ENCODE data around the gene PTPRO.

PTPRO gene

DNA sequence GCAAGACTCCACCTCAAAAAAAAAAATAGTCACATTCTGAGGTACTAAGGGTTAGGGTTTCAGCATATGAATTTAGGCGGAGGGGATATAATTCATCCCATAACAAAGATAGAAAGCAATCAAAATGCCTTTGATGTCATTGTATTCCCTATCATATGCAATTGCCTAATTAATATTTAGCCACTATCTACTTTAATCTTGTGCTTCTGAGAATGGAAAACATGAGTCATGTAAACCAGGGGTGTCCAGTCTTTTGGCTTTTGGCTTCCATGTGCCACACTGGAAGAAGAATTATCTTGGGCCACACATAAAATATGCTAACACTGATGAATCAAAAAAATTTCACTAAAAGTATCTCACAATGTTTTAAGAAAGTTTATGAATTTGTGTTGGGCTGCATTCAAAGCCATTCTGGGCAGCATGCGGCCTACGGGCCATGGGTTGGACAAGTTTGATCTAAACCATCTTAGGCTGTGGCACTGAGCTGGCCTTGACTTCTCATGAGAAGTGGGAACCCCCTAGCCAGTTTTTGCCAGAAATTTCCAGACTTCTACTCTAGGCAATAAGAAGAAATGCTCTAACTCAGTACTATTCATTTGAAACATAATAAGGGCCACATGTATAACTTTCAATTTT is 219.8 kb downstream of the PTPRO start:
- H2AFZ ChIP-seq (ENCODE audit: low read depth, low read length, severe bottlenecking): no peak overlapping the region
- no peak overlapping the region for H3K27ac ChIP-seq (ENCODE audit: low read depth, low read length)
- H3K79me2 ChIP-seq (ENCODE audit: insufficient read depth, low read length): no peaks in the 10 kb centered on the region
- H3F3A ChIP-seq (ENCODE audit: insufficient read depth): no peaks in the 10 kb centered on the region
- no peaks in the 10 kb centered on the region for H3K9me2 ChIP-seq (replicated peaks; ENCODE audit: insufficient read depth, low read length)
- H3K9me3 ChIP-seq (ENCODE audit: insufficient read depth, low read length): no peaks in the 10 kb centered on the region
- no peaks in the 10 kb centered on the region for H3K27me3 ChIP-seq (ENCODE audit: low read length)
- H4K20me1 ChIP-seq (ENCODE audit: low read depth, low read length): no peaks in the 10 kb centered on the region
- no peaks in the 10 kb centered on the region for H3K36me3 ChIP-seq (ENCODE audit: low read length)
- TF ChIP-seq EZH2phosphoT487 (conservative IDR thresholded peaks at IDR 0.05; ENCODE audit: low read length): no peak
- no peak overlapping the region for H3K9ac ChIP-seq (ENCODE audit: low read length)
- no peak overlapping the region for H3K4me3 ChIP-seq (ENCODE audit: insufficient read depth, low read length, poor library complexity, severe bottlenecking)
- no peak overlapping the region for H3K4me2 ChIP-seq (ENCODE audit: low read depth, low read length, poor library complexity, severe bottlenecking)

DNA sequence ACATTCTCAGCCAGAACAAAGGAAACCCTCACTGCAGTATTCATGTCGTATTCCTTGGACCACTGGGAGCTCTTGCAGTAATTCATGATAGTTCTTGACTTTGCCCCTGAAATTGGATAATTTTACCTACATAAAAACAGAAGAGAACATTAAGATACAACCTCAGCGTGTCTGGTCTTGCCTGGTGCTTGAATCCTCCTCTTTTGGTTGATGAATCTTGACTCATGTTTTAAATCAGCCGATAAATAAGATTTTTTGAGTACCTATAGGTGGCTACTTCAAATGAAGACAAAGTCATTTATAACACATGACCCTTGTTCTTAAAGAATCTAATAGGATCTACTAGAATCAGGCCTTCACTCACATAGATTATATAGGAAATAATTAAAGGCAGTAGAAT is 221.0 kb downstream of the PTPRO start:
- no peaks in the 10 kb centered on the region for H3K9me3 ChIP-seq (ENCODE audit: insufficient read depth, low read length)
- no peak for TF ChIP-seq EZH2phosphoT487 (conservative IDR thresholded peaks at IDR 0.05; ENCODE audit: low read length)
- TF ChIP-seq, protein P1, sequence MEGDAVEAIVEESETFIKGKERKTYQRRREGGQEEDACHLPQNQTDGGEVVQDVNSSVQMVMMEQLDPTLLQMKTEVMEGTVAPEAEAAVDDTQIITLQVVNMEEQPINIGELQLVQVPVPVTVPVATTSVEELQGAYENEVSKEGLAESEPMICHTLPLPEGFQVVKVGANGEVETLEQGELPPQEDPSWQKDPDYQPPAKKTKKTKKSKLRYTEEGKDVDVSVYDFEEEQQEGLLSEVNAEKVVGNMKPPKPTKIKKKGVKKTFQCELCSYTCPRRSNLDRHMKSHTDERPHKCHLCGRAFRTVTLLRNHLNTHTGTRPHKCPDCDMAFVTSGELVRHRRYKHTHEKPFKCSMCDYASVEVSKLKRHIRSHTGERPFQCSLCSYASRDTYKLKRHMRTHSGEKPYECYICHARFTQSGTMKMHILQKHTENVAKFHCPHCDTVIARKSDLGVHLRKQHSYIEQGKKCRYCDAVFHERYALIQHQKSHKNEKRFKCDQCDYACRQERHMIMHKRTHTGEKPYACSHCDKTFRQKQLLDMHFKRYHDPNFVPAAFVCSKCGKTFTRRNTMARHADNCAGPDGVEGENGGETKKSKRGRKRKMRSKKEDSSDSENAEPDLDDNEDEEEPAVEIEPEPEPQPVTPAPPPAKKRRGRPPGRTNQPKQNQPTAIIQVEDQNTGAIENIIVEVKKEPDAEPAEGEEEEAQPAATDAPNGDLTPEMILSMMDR (IDR thresholded peaks at IDR 0.05; ENCODE audit: insufficient read depth, low read length, poor library complexity, severe bottlenecking): no peak
- no peak overlapping the region for H2AFZ ChIP-seq (ENCODE audit: low read depth, low read length, severe bottlenecking)
- no peak overlapping the region for H3K4me3 ChIP-seq (ENCODE audit: insufficient read depth, low read length, poor library complexity, severe bottlenecking)
- no peaks in the 10 kb centered on the region for H3K27me3 ChIP-seq (ENCODE audit: low read length)
- H3K79me2 ChIP-seq (ENCODE audit: insufficient read depth, low read length): no peaks in the 10 kb centered on the region
- H3F3A ChIP-seq (ENCODE audit: insufficient read depth): no peaks in the 10 kb centered on the region
- H3K36me3 ChIP-seq (ENCODE audit: low read length): no peaks in the 10 kb centered on the region
- H3K27ac ChIP-seq (ENCODE audit: low read depth, low read length): no peak overlapping the region
- H3K9me2 ChIP-seq (replicated peaks; ENCODE audit: insufficient read depth, low read length): no peaks in the 10 kb centered on the region
- no peak overlapping the region for H3K9ac ChIP-seq (ENCODE audit: low read length)
- no peak overlapping the region for H3K4me2 ChIP-seq (ENCODE audit: low read depth, low read length, poor library complexity, severe bottlenecking)
- no peaks in the 10 kb centered on the region for H4K20me1 ChIP-seq (ENCODE audit: low read depth, low read length)

DNA sequence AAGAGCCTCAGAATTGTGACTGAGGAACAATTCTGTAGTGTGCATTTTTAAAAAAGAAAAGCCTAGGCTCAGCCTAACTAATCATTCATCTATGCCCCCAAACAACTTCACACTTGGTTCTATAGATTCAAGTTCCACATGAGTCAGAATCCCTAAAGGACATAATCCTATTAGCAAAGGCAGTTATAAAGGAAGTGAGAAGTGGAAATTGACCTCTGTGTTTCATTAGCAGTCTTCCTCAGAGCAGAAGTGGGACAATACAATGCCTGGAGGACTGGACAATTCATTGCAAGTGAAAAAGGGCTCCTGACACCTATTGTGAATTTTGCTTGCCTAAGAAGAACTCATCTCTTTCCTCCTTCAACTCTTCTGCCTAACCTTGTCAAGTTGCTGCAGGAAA is 222.3 kb downstream of the PTPRO start:
- Histone ChIP-seq H3K4me3 (ENCODE audit: insufficient read depth, low read length, poor library complexity, severe bottlenecking) (no peak overlapping the region), H3K36me3 (ENCODE audit: low read length) (no peaks in the 10 kb centered on the region), H3K9ac (ENCODE audit: low read length) (no peak overlapping the region), H3K9me3 (ENCODE audit: insufficient read depth, low read length) (no peaks in the 10 kb centered on the region), H2AFZ (ENCODE audit: low read depth, low read length, severe bottlenecking) (no peak overlapping the region), H3K27me3 (ENCODE audit: low read length) (no peaks in the 10 kb centered on the region), H3K27ac (ENCODE audit: low read depth, low read length) (no peak overlapping the region), H3K4me2 (ENCODE audit: low read depth, low read length, poor library complexity, severe bottlenecking) (no peak overlapping the region), H3F3A (ENCODE audit: insufficient read depth) (no peaks in the 10 kb centered on the region), H3K9me2 (replicated peaks; ENCODE audit: insufficient read depth, low read length) (no peaks in the 10 kb centered on the region), H4K20me1 (ENCODE audit: low read depth, low read length) (no peaks in the 10 kb centered on the region), H3K79me2 (ENCODE audit: insufficient read depth, low read length) (no peaks in the 10 kb centered on the region)
- no peak for TF ChIP-seq EZH2phosphoT487 (conservative IDR thresholded peaks at IDR 0.05; ENCODE audit: low read length)
- TF ChIP-seq, protein P1 (IDR thresholded peaks at IDR 0.05; ENCODE audit: insufficient read depth, low read length, poor library complexity, severe bottlenecking): no peak

DNA sequence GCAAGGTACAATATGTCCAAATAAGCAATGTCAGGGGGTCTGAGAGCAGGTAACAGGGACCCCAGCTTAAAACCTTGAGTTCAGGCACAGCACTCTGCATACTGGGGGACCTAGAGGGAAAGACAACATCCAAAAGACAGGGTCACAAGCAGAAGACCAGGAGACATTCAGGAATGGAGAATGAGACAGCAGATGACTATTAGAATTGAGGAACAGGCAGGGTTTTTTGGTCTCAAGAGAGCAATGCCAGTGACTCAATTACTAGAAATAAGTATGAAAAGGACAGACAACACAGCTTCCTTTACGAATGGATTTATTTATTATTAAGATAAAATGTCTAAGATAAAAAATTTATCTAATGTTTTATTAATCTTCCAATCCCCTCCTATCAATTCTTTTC is 223.0 kb downstream of the PTPRO start:
- Histone ChIP-seq H3K4me2 (ENCODE audit: low read depth, low read length, poor library complexity, severe bottlenecking) (no peak overlapping the region), H3K9me2 (replicated peaks; ENCODE audit: insufficient read depth, low read length) (no peaks in the 10 kb centered on the region), H3F3A (ENCODE audit: insufficient read depth) (no peaks in the 10 kb centered on the region), H3K9ac (ENCODE audit: low read length) (no peak overlapping the region), H3K4me3 (ENCODE audit: insufficient read depth, low read length, poor library complexity, severe bottlenecking) (no peak overlapping the region), H4K20me1 (ENCODE audit: low read depth, low read length) (no peaks in the 10 kb centered on the region), H3K27me3 (ENCODE audit: low read length) (no peaks in the 10 kb centered on the region), H3K36me3 (ENCODE audit: low read length) (no peaks in the 10 kb centered on the region), H3K27ac (ENCODE audit: low read depth, low read length) (no peak overlapping the region), H3K79me2 (ENCODE audit: insufficient read depth, low read length) (no peaks in the 10 kb centered on the region), H3K9me3 (ENCODE audit: insufficient read depth, low read length) (no peaks in the 10 kb centered on the region), H2AFZ (ENCODE audit: low read depth, low read length, severe bottlenecking) (no peak overlapping the region)
- TF ChIP-seq EZH2phosphoT487 (conservative IDR thresholded peaks at IDR 0.05; ENCODE audit: low read length): no peak
- TF ChIP-seq, protein P1 (IDR thresholded peaks at IDR 0.05; ENCODE audit: insufficient read depth, low read length, poor library complexity, severe bottlenecking): no peak
